Measurements from ENCODE around the gene KIF3A.

DNA sequence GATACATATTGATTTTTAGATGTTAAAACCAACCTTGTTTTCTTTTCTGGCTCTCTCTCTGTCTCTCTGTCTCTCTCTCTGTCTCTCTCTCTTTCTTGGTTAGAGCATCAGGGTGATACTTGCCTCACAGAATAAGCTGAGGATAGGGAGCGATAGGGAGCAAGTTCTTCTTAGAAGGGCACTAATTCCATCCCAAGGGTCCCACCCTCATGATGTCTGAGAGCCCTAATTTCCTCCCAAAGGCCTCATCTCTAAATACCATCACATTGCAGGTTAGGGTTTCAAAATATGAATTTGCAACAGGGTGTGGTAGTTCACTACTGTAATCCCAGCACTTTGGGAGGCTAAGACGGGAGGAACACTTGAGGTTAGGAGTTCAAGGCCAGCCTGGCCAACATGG is 4.8 kb upstream of the KIF3A start:
- TF ChIP-seq CTCF (IDR thresholded peaks at IDR 0.05) (no peak), POLR2A (IDR thresholded peaks at IDR 0.05) (no peak), POLR2AphosphoS5 (IDR thresholded peaks at IDR 0.05) (no peak)
